Astrocyte (in vitro differentiated cells and primary cell): ENCODE results near the gene ATP13A2.

Experiments used
- EZH2 ChIP-seq: IDR thresholded peaks from 2 replicates; pipeline ENCODE4 v1.6.1; 2012; ENCODE audit warnings: mild to moderate bottlenecking, low read length, inconsistent platforms; ENCODE audit not compliant: insufficient read depth
- TF ChIP-seq, protein P1 (sequence below): IDR thresholded peaks from 2 replicates; pipeline ENCODE4 v1.5.1; 2011; ENCODE audit warnings: low read depth, mild to moderate bottlenecking, inconsistent platforms, low read length, moderate library complexity; ENCODE audit not compliant: insufficient read depth

DNA sequence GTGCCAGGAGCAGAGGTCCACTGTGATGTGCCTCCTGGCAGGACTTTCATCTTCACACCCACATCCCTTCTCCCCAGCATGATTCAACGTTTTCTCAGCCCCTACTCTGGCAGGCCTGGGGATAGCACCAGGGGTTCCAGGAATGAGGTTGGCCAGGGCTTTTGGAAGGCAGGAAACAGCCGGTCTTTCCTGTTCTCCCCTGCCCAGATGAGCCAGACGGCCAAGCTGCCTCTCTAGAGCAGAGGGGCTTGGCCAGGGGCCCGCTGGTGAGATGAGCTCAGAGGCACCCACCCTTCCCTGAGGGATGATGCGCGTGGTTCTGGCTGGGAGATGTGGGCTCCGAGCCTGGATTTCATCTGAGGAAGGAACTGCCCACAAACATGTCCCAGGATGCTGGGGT lies 27.0 kb downstream of the ATP13A2 start:
- TF ChIP-seq, protein P1, sequence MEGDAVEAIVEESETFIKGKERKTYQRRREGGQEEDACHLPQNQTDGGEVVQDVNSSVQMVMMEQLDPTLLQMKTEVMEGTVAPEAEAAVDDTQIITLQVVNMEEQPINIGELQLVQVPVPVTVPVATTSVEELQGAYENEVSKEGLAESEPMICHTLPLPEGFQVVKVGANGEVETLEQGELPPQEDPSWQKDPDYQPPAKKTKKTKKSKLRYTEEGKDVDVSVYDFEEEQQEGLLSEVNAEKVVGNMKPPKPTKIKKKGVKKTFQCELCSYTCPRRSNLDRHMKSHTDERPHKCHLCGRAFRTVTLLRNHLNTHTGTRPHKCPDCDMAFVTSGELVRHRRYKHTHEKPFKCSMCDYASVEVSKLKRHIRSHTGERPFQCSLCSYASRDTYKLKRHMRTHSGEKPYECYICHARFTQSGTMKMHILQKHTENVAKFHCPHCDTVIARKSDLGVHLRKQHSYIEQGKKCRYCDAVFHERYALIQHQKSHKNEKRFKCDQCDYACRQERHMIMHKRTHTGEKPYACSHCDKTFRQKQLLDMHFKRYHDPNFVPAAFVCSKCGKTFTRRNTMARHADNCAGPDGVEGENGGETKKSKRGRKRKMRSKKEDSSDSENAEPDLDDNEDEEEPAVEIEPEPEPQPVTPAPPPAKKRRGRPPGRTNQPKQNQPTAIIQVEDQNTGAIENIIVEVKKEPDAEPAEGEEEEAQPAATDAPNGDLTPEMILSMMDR, result no peak
- no peak for TF ChIP-seq EZH2
